22Rv1 (cell line): ENCODE results near the gene HES1.

Experiments used
- ZFX ChIP-seq: fragments of 450-650 bp; IDR thresholded peaks from 2 replicates; pipeline ENCODE4 v1.6.1; 2017; ENCODE audit warnings: antibody characterized with exemption, borderline replicate concordance
- TF ChIP-seq, protein P1 (sequence below): fragments of 450-650 bp; IDR thresholded peaks from 2 replicates; pipeline ENCODE4 v1.5.1; 2017; ENCODE audit warnings: mild to moderate bottlenecking

- TF ChIP-seq, protein P1, sequence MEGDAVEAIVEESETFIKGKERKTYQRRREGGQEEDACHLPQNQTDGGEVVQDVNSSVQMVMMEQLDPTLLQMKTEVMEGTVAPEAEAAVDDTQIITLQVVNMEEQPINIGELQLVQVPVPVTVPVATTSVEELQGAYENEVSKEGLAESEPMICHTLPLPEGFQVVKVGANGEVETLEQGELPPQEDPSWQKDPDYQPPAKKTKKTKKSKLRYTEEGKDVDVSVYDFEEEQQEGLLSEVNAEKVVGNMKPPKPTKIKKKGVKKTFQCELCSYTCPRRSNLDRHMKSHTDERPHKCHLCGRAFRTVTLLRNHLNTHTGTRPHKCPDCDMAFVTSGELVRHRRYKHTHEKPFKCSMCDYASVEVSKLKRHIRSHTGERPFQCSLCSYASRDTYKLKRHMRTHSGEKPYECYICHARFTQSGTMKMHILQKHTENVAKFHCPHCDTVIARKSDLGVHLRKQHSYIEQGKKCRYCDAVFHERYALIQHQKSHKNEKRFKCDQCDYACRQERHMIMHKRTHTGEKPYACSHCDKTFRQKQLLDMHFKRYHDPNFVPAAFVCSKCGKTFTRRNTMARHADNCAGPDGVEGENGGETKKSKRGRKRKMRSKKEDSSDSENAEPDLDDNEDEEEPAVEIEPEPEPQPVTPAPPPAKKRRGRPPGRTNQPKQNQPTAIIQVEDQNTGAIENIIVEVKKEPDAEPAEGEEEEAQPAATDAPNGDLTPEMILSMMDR, result no peak
- no peak for TF ChIP-seq ZFX
Measured at GRCh38 chr3:194107107-194107506, 28.8 kb upstream of the HES1 start.
